ENCODE data around the gene ATP2A2.

Gene ATP2A2

DNA sequence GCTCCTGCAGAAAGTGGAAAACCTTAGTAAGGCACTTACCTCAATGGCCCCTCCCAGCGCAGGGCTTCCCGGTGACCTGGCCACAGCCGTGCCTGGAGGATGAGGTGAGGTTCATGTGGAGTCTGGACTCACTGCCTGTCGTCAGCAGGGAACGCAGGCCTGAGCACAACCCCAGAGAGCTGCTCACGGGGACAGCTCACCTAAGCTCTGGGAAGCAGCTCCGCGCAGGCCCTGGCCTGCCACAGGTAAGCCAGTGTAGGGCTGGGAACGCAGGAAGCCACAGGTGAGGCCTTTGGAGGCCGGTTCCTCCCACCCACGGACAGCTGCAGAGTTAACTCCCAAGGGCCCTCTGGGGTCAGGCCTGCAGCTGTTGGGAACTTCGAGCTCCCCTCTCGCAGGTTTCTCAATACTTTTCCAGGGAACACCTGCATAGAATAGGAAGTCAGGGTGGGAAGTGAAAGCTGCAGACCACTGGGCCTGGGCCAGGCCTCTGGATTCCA is 89.7 kb downstream of the ATP2A2 start:
- peak; percentile 93 for DNase-seq (ENCODE audit: low spot score)
- no peaks in the 10 kb centered on the region for H3K27me3 ChIP-seq (ENCODE audit: insufficient read depth, poor library complexity, severe bottlenecking)
- peaks cover 9% of the 10 kb centered on the region for H3K4me1 ChIP-seq (ENCODE audit: insufficient read depth, poor library complexity, severe bottlenecking)
- H3K4me3 ChIP-seq (ENCODE audit: severe bottlenecking): no peak overlapping the region
- no peaks in the 10 kb centered on the region for H3K9me3 ChIP-seq (ENCODE audit: severe bottlenecking)
- peaks cover 43% of the 10 kb centered on the region for H3K36me3 ChIP-seq (ENCODE audit: low read depth)
- TF ChIP-seq, protein P1, sequence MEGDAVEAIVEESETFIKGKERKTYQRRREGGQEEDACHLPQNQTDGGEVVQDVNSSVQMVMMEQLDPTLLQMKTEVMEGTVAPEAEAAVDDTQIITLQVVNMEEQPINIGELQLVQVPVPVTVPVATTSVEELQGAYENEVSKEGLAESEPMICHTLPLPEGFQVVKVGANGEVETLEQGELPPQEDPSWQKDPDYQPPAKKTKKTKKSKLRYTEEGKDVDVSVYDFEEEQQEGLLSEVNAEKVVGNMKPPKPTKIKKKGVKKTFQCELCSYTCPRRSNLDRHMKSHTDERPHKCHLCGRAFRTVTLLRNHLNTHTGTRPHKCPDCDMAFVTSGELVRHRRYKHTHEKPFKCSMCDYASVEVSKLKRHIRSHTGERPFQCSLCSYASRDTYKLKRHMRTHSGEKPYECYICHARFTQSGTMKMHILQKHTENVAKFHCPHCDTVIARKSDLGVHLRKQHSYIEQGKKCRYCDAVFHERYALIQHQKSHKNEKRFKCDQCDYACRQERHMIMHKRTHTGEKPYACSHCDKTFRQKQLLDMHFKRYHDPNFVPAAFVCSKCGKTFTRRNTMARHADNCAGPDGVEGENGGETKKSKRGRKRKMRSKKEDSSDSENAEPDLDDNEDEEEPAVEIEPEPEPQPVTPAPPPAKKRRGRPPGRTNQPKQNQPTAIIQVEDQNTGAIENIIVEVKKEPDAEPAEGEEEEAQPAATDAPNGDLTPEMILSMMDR (IDR thresholded peaks at IDR 0.05; ENCODE audit: poor library complexity, severe bottlenecking): no peak
- peak overlapping the region; percentile 59 for H3K27ac ChIP-seq (ENCODE audit: poor library complexity, severe bottlenecking)
- peak; percentile 97 for ATAC-seq (ENCODE audit: low read depth)

DNA sequence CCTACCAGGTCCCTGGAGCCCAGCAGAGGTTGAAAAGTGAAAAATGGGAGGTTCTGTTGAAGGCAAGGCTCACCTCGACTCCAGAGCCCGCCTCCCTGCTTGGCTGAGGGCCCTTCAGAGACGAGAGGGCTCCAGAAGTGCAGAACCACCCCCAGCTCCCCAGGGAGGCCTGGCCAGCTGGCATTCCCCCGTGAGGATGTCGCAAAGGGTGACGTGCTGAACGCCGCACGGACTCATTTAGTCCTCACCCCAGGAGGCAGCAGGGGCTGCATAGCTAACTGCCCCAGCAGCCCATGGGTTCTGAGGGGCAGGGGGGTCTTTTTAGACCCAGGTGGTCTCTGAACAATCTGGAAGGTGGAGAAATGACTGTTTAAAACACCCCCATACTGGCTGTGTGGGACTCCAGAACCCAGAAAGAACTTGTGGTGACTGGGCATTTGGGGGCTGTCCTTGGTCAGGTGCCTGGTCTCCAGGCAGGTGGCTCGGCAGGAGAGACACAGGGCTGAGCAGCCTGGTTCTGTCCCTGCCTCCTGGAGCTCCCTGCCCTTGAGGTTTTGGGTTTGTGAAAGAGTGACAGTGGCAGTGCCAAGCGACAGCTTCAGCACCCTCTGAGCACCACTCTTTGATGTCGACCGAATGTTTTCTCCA is 90.5 kb downstream of the ATP2A2 start:
- Histone ChIP-seq H3K4me1 (ENCODE audit: insufficient read depth, poor library complexity, severe bottlenecking) (peaks cover 9% of the 10 kb centered on the region), H3K36me3 (ENCODE audit: low read depth) (peaks cover 51% of the 10 kb centered on the region), H3K9me3 (ENCODE audit: severe bottlenecking) (no peaks in the 10 kb centered on the region), H3K4me3 (ENCODE audit: severe bottlenecking) (no peak overlapping the region), H3K27ac (ENCODE audit: poor library complexity, severe bottlenecking) (peak overlapping the region; percentile 59), H3K27me3 (ENCODE audit: insufficient read depth, poor library complexity, severe bottlenecking) (no peaks in the 10 kb centered on the region)
- TF ChIP-seq, protein P1 (IDR thresholded peaks at IDR 0.05; ENCODE audit: poor library complexity, severe bottlenecking): no peak
- DNase-seq (ENCODE audit: low spot score): no peak
- ATAC-seq (ENCODE audit: low read depth): no peak

DNA sequence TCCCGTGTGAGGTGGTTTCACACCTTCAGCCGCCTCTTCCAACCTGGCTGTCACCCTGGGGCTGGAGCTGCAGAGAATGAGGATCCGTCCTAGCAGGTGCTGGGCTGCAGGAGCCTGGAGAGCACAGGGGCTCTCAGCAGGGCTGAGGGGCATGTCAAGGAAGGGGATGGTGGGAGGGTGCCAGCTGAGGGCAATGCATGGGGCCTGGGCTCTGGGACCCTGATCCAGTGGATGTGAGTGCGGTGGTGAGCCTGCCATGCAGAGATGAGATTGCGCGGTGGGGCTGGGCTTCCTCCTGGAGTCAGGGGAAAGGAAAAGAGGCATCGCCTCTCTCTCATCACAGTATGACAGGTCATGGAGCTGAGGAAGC is 91.0 kb downstream of the ATP2A2 start:
- Histone ChIP-seq H3K27ac (ENCODE audit: poor library complexity, severe bottlenecking) (no peak overlapping the region), H3K4me3 (ENCODE audit: severe bottlenecking) (no peak overlapping the region), H3K9me3 (ENCODE audit: severe bottlenecking) (no peaks in the 10 kb centered on the region), H3K4me1 (ENCODE audit: insufficient read depth, poor library complexity, severe bottlenecking) (peaks cover 9% of the 10 kb centered on the region), H3K36me3 (ENCODE audit: low read depth) (peaks cover 54% of the 10 kb centered on the region), H3K27me3 (ENCODE audit: insufficient read depth, poor library complexity, severe bottlenecking) (no peaks in the 10 kb centered on the region)
- ATAC-seq (ENCODE audit: low read depth) (no peak), DNase-seq (ENCODE audit: low spot score) (no peak)
- TF ChIP-seq, protein P1 (IDR thresholded peaks at IDR 0.05; ENCODE audit: poor library complexity, severe bottlenecking): no peak

DNA sequence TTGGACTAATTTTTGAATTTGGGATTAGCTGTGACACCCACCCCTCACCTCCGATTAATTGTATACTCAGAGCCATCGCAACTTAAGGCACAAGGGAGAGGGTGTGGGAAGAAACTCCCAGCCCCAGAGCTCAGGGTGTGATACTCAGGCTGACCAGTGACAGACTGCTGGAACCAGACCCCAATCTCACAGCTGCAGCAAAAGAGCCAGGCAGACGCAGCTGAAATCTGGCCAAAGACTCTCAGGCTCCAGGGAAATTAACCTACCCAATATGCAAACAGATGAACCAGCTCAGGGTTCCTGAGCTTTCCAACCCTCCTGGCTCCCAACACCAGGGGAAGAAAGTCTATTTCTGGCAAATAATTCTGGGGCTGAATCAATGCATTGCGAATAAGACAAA is 92.0 kb downstream of the ATP2A2 start:
- Histone ChIP-seq H3K36me3 (ENCODE audit: low read depth) (peaks cover 64% of the 10 kb centered on the region), H3K27ac (ENCODE audit: poor library complexity, severe bottlenecking) (no peak overlapping the region), H3K4me1 (ENCODE audit: insufficient read depth, poor library complexity, severe bottlenecking) (peaks cover 9% of the 10 kb centered on the region), H3K27me3 (ENCODE audit: insufficient read depth, poor library complexity, severe bottlenecking) (no peaks in the 10 kb centered on the region), H3K9me3 (ENCODE audit: severe bottlenecking) (no peaks in the 10 kb centered on the region), H3K4me3 (ENCODE audit: severe bottlenecking) (no peak overlapping the region)
- ATAC-seq (ENCODE audit: low read depth) (no peak), DNase-seq (ENCODE audit: low spot score) (no peak)
- TF ChIP-seq, protein P1 (IDR thresholded peaks at IDR 0.05; ENCODE audit: poor library complexity, severe bottlenecking): no peak

DNA sequence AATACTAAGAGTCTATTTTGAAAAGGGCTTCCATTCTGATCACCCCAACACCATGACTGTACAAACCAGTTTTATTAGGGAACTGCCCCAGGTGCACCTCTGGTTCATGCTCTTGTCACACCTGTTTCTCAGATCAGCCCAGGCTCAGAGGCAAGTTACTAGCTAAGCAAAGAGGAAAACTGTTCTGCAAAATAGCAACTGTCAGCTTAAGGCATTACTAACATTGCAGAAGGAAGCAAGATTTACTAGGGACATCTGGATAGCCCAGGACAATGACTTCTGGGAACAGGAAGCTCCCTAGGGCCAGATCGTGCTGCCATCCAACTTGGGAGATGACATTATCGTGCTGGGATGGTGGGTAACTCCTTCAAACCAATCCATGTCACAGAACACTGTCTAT is 92.4 kb downstream of the ATP2A2 start:
- Histone ChIP-seq H3K9me3 (ENCODE audit: severe bottlenecking) (no peaks in the 10 kb centered on the region), H3K4me1 (ENCODE audit: insufficient read depth, poor library complexity, severe bottlenecking) (peaks cover 9% of the 10 kb centered on the region), H3K27ac (ENCODE audit: poor library complexity, severe bottlenecking) (no peak overlapping the region), H3K27me3 (ENCODE audit: insufficient read depth, poor library complexity, severe bottlenecking) (no peaks in the 10 kb centered on the region), H3K4me3 (ENCODE audit: severe bottlenecking) (no peak overlapping the region), H3K36me3 (ENCODE audit: low read depth) (peaks cover 68% of the 10 kb centered on the region)
- TF ChIP-seq, protein P1 (IDR thresholded peaks at IDR 0.05; ENCODE audit: poor library complexity, severe bottlenecking): no peak
- ATAC-seq (ENCODE audit: low read depth) (no peak), DNase-seq (ENCODE audit: low spot score) (no peak)
